Umbilical cord (tissue), 2 donors: ENCODE results near the gene ADAMTS16. TPM values are rescaled to one million over a fixed set of nuclear protein-coding genes. Genes with fewer than 3 reads are reported as not detected.

Experiments
- DNase-seq: peaks from one replicate; pipeline ENCODE4 v3.0.0-alpha.2; 2015; ENCODE audit warnings: low spot score
- total RNA-seq: library from RNA; depleted of rRNA; stranded (reverse); fragments of >200 nt; gene quantifications from one replicate; pipeline ENCODE4 v1.2.3, GENCODE V29; 2014; ENCODE audit warnings: low replicate concordance; ENCODE audit not compliant: insufficient read depth

The ADAMTS16 gene
- total RNA-seq, 1 donor from 2014 or later: 7.2 TPM

GRCh38 chr5:5183933-5184332 lies 43.8 kb downstream of the ADAMTS16 start:
- DNase-seq: no peak

GRCh38 chr5:5188376-5189050 lies 48.4 kb downstream of the ADAMTS16 start:
- no peak for DNase-seq

GRCh38 chr5:5189051-5189430 lies 48.9 kb downstream of the ADAMTS16 start:
- DNase-seq: no peak

- DNase-seq: no peak
Observed at GRCh38 chr5:5191906-5192305, 51.8 kb downstream of the ADAMTS16 start.

- DNase-seq: peak; percentile 25
Observed at GRCh38 chr5:5192681-5193080, 52.6 kb downstream of the ADAMTS16 start.

GRCh38 chr5:5195128-5195918 lies 55.2 kb downstream of the ADAMTS16 start:
- no peak for DNase-seq

- no peak for DNase-seq
Observed at GRCh38 chr5:5198135-5198534, 58.0 kb downstream of the ADAMTS16 start.

GRCh38 chr5:5198815-5199214 lies 58.7 kb downstream of the ADAMTS16 start:
- DNase-seq: no peak

GRCh38 chr5:5199495-5199894 lies 59.4 kb downstream of the ADAMTS16 start:
- DNase-seq: no peak

GRCh38 chr5:5200133-5200532 lies 60.0 kb downstream of the ADAMTS16 start:
- DNase-seq: no peak

GRCh38 chr5:5202321-5202720 lies 62.2 kb downstream of the ADAMTS16 start:
- DNase-seq: no peak

GRCh38 chr5:5203451-5203850 lies 63.3 kb downstream of the ADAMTS16 start:
- no peak for DNase-seq

GRCh38 chr5:5207828-5208227 lies 67.7 kb downstream of the ADAMTS16 start:
- DNase-seq: no peak

GRCh38 chr5:5209089-5209488 lies 69.0 kb downstream of the ADAMTS16 start:
- DNase-seq: peak; percentile 56

- DNase-seq: no peak
Observed at GRCh38 chr5:5209510-5210286, 69.6 kb downstream of the ADAMTS16 start.

- DNase-seq: no peak
Observed at GRCh38 chr5:5217371-5217770, 77.2 kb downstream of the ADAMTS16 start.

GRCh38 chr5:5218396-5218795 lies 78.3 kb downstream of the ADAMTS16 start:
- no peak for DNase-seq

- no peak for DNase-seq
Observed at GRCh38 chr5:5219541-5219940, 79.4 kb downstream of the ADAMTS16 start.

GRCh38 chr5:5220901-5221631 lies 80.9 kb downstream of the ADAMTS16 start:
- DNase-seq: no peak

GRCh38 chr5:5221724-5222123 lies 81.6 kb downstream of the ADAMTS16 start:
- peak; percentile 12 for DNase-seq

- DNase-seq: no peak
Observed at GRCh38 chr5:5231576-5231975, 91.4 kb downstream of the ADAMTS16 start.

- DNase-seq: no peak
Observed at GRCh38 chr5:5234912-5235311, 94.8 kb downstream of the ADAMTS16 start.
